ENCODE data around the gene CHD6. TPM values are rescaled to one million over a fixed set of nuclear protein-coding genes. Genes with fewer than 3 reads are reported as not detected.

CHD6 gene
- total RNA-seq, 2 experiments from 2014 or later = 114 to 126 TPM

- DNase-seq = no peak
- TF ChIP-seq CTCF (IDR thresholded peaks at IDR 0.05) = no peak
- no peak overlapping the region for H3K27ac ChIP-seq (ENCODE audit: low read depth in 1 of 2, low read length in 2 of 2)
- no peaks in the 10 kb centered on the region for H3K9me3 ChIP-seq (ENCODE audit: control insufficient read depth in 1 of 2, insufficient read depth in 1 of 2, low read length in 2 of 2)
- no peak for ATAC-seq (ENCODE audit: poor library complexity)
- intact Hi-C loops (cut with DNase I, micrococcal nuclease) = no loop called here
- Mint-ChIP-seq H3K4me3 (no peak overlapping the region), H3K27ac (no peak overlapping the region), H3K36me3 (ENCODE audit: low read depth) (no peaks in the 10 kb centered on the region), H3K4me1 (ENCODE audit: low read depth) (no peaks in the 10 kb centered on the region), H3K9me3 (no peaks in the 10 kb centered on the region), H3K27me3 (no peaks in the 10 kb centered on the region)
- no peak overlapping the region for H3K4me3 ChIP-seq (ENCODE audit: low read length)
- ChIA-PET CTCF (no interaction called here), POLR2A (interaction anchor here (0.6 kb wide), 1 partner anchor 46 kb away, joined by 3 read pairs; no protein-coding TSS in a partner anchor)
- H3K27me3 ChIP-seq (ENCODE audit: control insufficient read depth in 1 of 2, insufficient read depth in 2 of 2, low read length in 2 of 2) = no peaks in the 10 kb centered on the region
- no peaks in the 10 kb centered on the region for H3K36me3 ChIP-seq (ENCODE audit: insufficient read depth, low read length)
- H3K4me1 ChIP-seq (ENCODE audit: insufficient read depth, low read length) = no peaks in the 10 kb centered on the region
Measured at GRCh38 chr20:41387444-41387851, 230.7 kb downstream of the CHD6 start.

DNA sequence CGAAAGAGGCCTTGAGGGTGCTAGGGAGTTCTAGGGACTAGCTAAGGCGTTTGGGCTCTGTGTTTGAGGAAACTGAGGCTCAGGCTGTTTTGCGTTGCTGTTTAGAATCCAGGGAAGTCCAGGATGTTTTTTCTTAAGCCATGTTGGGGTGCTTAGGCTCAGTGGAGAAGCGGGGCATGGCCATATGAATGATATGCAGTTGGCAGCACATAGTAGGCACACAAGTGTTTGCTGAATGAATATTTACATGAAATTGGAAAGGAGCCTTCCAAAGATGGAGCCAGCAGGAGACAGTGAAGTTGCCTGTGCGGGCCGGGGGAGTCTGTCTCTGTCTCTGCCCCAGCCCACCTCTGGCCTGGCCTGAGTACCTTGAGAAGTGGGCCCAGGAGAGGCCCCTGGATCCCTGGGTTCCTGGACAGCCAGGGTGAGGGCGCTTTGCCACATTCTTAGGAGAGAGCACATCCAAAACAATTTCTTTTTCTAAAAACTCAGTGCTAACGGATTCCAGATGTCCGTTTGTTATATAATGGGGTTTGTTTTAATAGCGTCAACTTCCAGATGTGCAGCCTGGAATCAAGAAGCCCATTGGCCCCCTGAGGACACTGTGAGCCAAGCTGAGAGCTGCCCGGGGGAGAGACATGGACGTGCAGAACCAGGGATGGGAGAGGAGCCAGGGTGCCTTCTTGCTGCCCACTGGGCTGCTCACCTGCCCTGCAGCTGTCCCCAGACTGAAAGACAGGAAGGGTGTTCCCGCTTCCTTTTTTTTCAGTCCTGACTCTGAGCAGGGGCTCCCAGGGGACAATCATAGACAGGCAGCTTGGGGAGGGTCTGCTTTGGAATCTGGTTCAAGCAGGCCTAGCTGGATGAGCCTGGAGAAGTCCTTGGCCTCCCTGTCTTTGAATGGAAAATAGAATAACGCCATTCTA lies 231.4 kb downstream of the CHD6 start:
- Histone ChIP-seq H3K9me3 (ENCODE audit: control insufficient read depth in 1 of 2, insufficient read depth in 1 of 2, low read length in 2 of 2) (no peaks in the 10 kb centered on the region), H3K36me3 (ENCODE audit: insufficient read depth, low read length) (no peaks in the 10 kb centered on the region), H3K27ac (ENCODE audit: low read depth in 1 of 2, low read length in 2 of 2) (no peak overlapping the region), H3K27me3 (ENCODE audit: control insufficient read depth in 1 of 2, insufficient read depth in 2 of 2, low read length in 2 of 2) (no peaks in the 10 kb centered on the region), H3K4me1 (ENCODE audit: insufficient read depth, low read length) (no peaks in the 10 kb centered on the region), H3K4me3 (ENCODE audit: low read length) (no peak overlapping the region)
- TF ChIP-seq CTCF (IDR thresholded peaks at IDR 0.05) = no peak
- DNase-seq (no peak), ATAC-seq (ENCODE audit: poor library complexity) (no peak)
- CTCF ChIA-PET = interaction anchor here (0.6 kb wide), 1 partner anchor 805 kb away, joined by 3 read pairs; no protein-coding TSS in a partner anchor
- Mint-ChIP-seq H3K4me1 (ENCODE audit: low read depth) (no peaks in the 10 kb centered on the region), H3K27ac (no peak overlapping the region), H3K36me3 (ENCODE audit: low read depth) (no peaks in the 10 kb centered on the region), H3K4me3 (no peak overlapping the region), H3K9me3 (no peaks in the 10 kb centered on the region), H3K27me3 (no peaks in the 10 kb centered on the region)
- intact Hi-C loops (cut with DNase I, micrococcal nuclease) = no loop called here
- POLR2A ChIA-PET = interaction anchor here (0.6 kb wide), 2 partner anchors 17 to 46 kb away, joined by 3 read pairs; no protein-coding TSS in a partner anchor

DNA sequence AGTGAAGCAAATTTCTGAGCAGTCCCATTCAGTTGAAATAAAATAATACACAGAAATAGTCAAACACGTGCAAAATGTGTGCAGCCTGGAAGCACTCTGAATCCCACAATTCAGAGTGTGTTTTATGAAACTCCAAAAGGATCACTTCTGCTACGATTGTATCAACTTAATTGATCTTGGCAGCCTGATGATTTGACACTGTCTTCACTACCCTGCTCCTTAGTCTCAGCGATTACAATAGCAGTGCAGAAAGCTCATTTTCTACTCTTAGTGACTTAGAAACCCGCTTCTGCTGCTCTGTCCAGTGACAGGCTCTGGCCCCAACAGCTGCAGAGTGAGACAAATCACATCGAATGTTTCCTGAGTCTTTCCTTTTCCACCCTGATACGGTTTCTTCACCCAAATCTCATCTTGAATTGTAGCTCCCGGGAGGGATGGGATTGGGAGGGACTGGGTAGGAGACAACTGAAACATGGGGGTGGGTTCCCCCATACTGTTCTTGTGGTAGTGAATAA lies 235.3 kb downstream of the CHD6 start:
- H3K27ac Mint-ChIP-seq = no peak overlapping the region
- intact Hi-C loops (cut with DNase I, micrococcal nuclease) = no loop called here
- Histone ChIP-seq H3K9me3 (ENCODE audit: control insufficient read depth in 1 of 2, insufficient read depth in 1 of 2, low read length in 2 of 2) (no peaks in the 10 kb centered on the region), H3K4me1 (ENCODE audit: insufficient read depth, low read length) (no peaks in the 10 kb centered on the region), H3K27me3 (ENCODE audit: control insufficient read depth in 1 of 2, insufficient read depth in 2 of 2, low read length in 2 of 2) (peaks cover 4 to 10% of the 10 kb centered on the region in 2 experiments), H3K36me3 (ENCODE audit: insufficient read depth, low read length) (no peaks in the 10 kb centered on the region), H3K27ac (ENCODE audit: low read depth in 1 of 2, low read length in 2 of 2) (no peak overlapping the region), H3K4me3 (ENCODE audit: low read length) (no peak overlapping the region)
- ATAC-seq (ENCODE audit: poor library complexity) (no peak), DNase-seq (no peak)
- ChIA-PET CTCF (no interaction called here), POLR2A (no interaction called here)
- peaks cover 11% of the 10 kb centered on the region for H3K27me3 Mint-ChIP-seq
- H3K4me3 Mint-ChIP-seq = no peak overlapping the region
- TF ChIP-seq CTCF (IDR thresholded peaks at IDR 0.05) = no peak
- H3K9me3 Mint-ChIP-seq = no peaks in the 10 kb centered on the region
- H3K36me3 Mint-ChIP-seq (ENCODE audit: low read depth) = no peaks in the 10 kb centered on the region
- peaks cover 15% of the 10 kb centered on the region for H3K4me1 Mint-ChIP-seq (ENCODE audit: low read depth)
